NCI-H2029 (cell line): ENCODE measurements around the gene PEPD.

ENCODE experiments used
- DNase-seq: peaks from one replicate; lab custom pipeline; 2025; lab: John Stamatoyannopoulos, UW

The PEPD gene

DNA sequence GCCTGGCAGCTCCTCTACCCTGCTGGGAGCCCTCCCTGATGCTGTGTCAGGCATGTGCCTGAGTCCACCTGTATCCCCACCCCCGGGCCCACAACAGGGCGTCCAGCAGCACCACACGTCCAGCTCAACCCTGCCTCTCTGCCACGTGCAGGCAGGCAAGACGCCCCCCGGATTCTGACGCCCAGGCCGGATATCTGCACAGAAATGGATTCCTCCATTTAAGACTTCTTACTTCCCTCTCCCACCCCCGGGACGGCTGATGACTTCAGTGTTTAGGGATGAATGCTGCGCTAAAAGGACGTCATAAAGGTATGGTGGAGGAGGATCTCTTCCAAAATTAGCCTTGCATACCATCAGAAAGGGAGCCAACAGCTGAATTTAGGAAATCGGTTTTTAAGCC, 10.2 kb downstream of the PEPD start:
- DNase-seq = no peak

DNA sequence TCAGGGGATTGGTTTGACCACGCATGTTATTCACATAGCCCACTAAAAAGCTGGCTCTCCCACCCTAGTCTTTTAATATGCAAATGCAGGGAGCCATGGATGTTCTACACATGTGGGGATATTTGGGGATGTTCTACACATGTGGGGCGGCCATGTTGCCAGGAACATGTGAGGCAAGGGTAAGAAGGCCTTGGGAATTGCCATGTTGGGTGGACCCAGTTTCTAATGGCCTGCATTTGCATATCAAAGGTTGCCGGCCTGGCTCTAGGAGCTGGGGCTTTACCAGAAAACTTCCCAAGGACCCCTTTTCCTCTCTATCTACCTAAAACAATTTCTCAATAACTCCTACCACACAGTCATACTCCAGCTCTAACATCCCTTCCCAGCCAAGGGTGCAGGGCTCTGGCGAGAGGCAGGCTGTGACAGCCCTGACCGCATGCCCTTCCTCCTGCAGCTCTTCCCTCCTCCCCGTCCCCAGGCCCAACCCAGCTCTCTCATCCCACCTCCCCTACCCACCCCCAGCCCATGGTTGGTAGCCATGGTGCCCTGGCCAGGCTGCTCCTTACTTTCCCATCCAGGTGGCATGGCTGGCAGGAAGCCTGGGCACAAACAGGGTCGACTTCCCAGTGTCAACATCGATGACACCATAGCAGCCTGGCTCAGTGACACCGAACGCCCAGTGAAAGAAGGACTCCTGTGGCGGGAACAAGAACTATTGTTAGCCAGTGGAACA, 11.0 kb downstream of the PEPD start:
- DNase-seq = peak; percentile 89

DNA sequence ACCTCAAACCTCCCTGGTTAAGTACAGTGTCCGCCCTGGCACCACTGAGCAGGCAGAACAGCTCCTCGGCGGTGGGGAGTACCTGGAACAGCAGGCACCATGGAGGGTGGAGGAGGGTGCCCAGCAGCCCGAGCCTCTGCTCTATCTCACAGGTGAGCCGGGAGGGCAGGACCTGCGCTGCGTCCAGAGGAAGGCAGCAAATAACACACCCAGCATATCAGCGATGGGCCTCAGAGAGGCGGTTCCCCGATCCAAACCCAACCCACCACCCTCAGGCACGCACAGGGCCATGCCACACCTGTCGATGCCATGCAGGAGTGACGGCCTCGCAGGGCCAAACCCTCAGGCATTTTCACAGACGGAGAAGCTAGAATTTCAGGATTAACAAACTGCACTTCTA, 11.8 kb downstream of the PEPD start:
- DNase-seq = no peak

DNA sequence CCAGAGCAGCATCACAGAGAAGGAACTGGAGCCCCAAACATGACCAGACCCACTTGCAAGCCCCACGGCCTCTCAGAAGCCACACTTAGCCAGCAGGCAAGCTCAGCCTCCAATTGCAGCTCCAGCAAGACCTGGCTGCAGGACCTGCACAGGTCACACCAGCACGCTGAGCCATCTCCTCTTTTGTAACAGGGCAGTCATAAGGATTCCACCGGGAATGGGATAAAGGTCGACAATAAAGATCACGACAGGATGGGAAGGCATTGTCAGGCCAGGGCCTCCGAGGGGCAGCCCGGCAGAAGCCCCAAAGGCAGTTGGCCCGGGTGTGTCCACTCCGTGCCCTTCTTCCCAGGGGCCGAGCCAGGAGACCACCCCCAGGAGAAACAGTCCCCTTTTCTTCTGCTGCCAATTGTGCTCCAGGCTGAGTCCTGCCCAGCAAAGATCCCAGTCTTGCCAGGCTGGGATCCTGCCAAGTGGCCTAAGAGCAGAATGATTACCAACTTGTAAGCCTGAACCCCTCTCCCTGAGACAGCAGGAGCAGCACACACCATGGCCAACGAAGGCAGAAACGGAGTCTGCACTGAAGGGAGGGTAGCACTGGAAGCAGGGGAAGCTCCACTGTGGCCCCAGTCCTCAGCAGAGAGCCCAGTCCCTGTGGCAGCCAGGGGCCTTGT, 12.5 kb downstream of the PEPD start:
- no peak for DNase-seq

DNA sequence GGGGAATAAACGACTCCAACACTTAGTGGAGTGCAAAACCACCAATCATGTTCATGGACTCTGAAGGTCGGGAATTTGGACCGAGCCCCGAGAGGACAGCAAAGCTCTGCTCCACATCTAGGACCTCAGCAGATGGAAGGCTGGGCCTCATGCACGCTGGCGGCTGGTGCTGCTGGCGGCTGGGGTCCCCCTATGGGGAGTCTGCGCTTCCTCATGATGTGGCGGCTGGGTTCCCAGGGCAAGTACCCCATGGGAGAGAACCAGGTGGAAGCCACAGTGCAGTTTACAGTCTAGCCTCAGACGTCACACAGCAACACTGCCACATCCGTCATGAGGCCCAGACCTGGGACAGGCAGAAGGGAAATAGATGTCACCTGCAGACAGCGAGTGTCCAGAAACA, 13.2 kb downstream of the PEPD start:
- no peak for DNase-seq

DNA sequence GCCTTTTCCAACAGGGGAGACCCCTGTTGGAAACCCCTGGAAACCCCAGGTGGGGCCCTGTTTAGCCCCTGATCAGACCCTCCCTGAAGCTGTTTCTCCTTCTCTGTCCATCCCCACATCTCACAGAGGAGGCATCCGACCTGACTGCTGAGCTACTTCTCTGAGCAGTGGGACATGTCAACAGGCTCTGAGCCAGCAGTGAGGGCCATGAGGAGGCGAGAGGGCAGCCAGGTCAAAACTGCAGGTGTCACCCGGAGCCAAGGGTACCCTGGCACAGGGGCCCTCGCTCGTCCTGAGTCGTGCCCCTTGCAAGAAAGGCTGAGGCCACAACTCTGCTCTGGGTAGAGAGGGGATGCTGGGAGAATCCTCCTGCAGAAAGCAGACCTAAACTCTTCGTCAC, 13.6 kb downstream of the PEPD start:
- DNase-seq = no peak

DNA sequence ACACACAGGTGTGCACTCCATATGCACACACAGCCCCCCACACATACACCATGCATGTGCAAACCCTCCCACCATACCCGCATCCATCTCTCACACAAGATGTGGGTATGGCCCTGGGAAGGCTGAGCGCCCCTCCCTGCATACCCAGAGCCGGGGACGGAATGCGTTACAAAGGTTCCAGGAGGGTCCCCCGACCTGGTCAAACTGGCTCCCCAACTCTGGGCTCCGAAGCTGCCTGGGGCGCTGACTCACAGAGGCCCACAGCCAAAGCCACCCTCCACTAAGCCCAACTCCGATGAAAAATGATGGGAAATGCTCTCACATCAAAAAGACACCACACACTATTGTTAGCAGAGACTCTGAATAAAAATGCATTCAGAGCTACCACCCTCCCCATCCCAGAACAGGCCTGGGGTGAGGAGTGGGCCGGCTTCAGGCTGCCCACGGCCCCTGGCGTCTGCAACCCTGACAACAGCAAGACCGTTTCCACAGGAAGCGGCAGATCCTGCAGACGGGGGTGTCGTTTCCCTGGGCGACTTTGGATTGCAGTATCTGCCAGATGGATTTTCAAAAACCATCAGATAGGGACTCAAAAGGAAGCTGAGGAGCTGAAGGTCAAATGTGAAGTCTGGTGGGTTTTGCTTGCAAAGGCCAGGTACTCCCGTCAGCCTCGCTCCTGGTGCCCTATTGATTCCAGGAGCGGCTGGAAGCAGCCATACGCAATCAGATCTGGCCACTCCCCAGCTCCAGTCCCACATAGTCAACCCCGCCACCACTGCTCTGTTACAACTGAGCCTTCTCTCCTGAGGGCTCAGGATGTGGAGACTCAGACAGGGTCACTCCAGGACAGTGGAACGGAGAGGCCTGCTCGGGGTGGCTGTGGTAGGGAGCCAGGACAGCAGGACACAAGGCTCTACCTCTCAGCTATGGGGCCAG, 14.3 kb downstream of the PEPD start:
- DNase-seq = no peak

DNA sequence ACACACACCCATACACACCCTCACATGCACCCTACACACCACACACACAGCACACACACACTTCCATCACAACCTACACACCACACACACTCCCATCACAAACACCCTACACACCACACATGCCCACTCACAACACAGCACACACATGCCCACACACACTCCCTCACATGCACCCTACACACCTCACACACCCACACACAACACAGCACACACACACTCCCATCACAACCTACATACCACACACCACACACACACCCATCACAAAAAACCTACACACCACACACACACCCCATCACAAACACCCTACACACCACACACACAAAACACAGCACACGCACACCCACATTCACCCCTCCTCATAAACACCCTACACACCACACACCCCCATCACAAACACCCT, 15.1 kb downstream of the PEPD start:
- no peak for DNase-seq

DNA sequence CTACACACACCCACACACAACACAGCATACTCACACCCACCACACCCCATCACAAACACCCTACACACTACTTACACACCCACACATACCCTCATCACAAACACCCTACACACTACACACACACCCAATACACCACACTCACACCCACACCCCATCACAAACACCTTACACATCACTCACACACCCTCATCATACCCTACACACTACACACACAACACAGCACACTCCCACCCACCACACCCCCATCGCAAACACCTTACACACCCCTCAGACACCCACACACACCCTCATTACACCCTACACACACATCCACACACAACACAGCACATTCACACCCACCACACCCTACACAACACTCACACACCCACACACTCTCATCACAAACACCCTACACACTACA, 15.8 kb downstream of the PEPD start:
- DNase-seq = no peak

DNA sequence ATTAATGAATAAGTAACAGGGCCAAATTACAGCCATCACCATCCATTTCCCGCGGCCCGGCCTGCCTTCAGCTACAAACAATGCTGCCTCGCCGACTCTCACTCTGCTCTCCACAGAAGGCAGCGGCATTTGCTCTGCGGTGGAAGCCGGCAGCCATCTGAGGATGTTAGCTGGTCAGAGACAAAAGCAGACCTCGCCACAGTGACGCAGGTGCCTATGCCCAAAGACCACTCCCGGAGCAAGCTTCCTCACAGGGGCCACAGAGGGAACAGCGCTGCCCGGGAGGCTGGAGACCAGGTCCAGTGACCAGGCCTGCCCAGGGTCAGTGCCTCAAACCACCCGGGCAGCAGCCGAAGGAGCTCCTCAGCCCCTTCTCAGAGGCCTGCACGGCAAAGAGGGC, 16.4 kb downstream of the PEPD start:
- DNase-seq = no peak

DNA sequence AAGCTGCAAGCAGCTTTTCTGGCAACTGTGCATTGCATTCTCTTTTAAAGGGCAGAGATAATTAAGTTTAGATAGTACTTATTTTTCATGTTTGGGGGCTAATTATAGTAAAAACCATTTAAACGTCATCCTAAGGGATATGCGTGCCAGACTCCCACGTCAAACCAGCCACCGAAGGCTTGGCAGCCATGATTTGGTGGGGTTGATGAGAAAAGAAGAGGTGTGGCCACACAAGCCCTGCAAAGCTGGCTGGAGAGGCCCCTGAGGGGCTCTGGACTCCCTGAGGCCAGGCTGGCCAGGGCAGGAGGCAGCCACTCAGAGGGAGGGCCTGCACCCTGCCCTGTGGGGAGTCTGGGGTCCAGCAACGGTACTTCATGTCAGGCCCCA, 17.5 kb downstream of the PEPD start:
- no peak for DNase-seq

DNA sequence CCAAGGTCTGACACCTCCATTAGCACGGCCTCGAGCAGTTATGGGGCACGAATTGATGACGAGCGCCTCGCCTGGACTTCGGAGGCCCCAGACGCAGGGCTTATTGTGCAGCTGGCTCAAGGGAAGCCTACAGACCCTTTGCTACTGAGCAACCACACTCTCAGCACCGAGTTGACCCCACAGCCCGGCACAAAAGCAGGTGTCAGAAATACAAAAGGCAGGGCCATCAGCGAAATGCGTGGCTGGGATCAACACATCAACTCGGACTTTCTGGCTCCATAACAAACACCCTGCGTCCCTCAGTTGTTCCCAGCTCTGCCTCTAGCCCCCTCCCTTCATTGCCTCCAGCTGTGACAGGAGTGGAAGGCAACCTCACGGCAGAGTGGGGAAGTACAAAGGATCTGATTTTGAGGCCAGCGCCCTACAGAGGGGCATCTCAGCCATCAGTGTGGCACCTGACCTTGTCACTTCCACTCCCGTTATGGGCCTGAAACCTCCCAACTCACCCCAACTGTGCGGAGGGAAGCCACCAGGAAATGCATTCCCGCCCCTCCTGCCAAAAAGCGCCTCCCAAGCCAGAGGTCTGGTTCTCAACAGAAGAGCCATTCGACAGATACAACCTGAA, 18.0 kb downstream of the PEPD start:
- no peak for DNase-seq

DNA sequence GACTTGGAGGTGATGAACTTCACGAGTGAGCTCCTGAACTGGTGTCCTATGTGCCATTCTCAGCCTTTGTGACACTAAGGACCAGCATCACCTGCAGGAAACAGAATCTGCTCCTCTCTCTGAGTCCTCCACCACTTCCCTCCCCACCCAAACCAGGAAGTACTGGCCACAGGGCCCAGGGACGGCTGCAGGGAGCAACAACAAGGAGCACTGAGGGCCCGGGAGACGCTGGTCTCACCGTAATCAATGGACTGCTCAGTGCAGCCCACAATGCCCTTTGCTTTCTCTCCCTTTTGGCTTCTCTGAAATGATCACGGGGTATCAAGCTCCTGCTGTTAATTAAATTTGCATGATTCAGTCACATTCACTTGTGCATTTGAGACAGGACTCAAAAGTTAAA, 18.6 kb downstream of the PEPD start:
- DNase-seq = no peak

DNA sequence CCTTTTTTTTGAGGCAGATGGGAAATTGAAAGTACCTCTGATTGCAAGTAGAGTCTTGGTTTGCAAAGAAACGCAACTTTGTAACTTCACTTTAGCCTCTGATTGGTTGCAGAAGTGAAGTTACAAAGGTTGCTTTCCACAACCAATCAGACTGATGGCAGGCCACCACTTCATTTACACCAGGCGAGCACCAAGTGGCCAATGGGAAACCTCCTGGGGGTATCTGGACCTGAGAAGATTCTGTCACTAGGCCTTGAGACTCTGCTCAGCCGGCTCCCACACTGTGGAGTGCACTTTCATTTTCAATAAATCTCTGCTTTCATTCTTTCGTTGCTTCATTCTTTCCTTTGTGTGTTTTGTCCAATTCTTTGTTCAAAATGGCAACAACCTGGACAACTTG, 19.1 kb downstream of the PEPD start:
- no peak for DNase-seq

DNA sequence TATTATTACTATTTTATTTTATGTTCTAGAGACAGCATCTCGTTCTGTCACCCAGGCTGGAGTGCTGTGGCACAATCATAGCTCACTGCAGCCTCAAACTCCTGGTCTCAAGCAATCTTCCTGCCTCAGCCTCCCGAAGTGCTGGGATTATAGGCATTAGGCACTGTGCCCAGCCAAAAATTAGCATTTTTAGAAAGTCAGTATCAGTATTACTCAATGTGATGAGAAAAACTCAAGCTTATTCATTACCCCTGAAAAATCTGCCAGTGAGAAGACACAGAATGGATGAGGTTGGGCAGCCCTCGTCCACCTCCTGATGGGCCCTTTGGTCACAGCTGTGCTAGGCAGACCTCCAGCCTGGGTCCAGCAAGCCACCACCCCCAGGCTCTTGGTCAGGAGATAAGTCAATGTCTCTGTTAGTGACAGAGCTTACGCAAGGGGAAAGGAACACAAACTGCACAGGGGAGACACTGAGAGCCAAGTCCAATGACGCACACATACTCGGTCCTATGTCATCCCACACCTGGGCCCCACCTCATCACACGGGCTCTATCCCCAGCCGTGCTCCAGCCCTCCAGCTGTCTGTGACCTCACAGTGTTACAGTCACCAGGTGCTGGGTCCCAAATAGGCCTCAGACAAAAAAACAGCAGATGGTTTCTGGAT, 19.8 kb downstream of the PEPD start:
- DNase-seq = no peak

DNA sequence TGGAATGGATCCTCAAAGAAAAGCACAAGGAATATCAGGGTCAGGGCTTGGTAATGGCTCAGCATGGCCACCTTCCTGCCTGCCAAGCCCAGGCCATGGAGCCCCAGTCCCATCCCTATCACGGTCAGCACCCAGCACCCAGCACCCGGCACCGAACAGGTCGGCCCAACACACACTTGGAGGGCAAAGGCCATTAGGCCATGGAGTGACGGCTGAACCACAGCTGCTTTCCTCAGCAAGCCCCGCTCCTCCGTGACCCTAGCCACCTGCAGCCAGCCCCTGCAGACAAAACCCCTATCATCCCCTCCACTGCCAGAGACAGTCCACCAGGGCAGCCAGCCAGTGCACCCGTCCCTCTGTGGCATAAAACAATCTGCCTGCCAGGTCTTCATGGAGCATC, 20.6 kb downstream of the PEPD start:
- no peak for DNase-seq

DNA sequence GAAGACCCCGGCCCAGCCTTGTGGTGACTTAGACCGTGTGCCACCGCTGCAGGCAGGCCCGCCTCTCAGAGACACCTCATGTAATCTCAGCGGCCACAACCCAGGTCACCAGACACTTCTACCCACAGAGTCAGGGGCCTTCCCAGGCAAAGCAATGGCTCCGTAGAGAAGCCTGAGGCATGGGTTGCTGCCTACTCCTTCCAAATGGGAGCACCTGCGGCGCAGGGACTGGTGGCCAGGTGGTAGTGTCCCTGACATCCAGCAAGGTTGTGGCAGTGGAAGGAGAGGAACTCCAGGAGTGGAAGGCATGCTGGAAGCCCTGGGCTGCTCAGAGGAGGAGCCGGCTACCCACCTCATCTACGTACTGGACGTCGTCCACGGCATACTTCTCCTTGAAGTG, 21.0 kb downstream of the PEPD start:
- DNase-seq = no peak

DNA sequence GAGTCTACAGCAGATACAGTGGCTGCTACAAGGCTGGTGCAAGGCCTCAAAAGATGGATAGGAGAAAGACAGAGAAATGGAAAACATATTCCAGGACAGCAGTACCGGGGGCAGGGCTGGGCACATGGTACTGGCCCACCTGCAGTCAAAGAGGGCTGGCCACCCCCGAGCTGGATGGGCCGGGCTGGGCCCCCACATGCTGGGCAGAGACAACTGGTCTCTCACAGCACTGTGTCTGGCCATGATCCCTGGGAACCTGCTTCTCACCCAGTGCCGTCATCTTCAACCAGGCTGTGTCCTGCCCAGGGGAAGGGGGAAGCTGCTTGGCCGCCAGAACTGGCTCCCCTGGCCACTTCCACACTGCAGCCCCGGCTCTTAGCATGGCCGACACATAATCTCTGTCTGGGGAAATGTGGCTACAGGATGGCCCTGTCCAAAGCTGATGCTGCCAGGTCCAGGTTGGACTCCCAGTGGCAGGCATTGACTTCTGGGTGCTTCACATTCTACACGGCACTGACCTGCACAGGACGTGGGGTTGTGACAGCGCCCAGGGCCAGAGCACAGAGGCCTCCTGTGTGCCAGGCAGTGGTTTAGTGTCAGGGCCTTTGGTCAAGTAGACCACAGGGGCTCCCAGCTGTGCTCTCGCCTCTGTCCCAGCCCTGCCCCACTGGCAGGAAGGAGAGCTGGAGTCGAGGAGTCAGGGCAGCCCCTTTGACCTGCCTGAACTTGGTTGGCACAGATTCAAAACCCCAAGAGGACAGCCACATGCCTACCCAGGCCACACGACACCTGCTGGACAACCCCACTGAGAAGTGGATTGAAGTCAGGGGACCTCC, 21.7 kb downstream of the PEPD start:
- no peak for DNase-seq

DNA sequence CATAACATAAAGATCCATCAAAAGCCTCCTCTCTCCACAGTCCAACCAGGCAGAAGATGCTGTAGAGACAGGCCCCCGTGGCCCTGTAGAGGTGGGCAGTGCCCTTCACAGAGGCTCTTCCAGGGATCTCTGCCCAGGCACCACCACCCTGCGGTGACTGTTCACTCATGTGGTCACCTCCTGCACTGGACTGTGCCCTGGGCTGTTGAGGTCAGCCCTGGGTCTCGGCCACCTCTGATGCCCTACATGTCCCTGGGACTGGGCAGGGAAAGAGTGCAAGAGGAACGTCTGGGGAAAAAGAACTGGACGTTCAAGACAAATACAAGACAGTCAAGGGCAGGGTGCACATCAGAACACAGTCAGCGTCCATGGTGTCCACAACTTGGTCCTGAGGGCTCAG, 22.3 kb downstream of the PEPD start:
- DNase-seq = no peak

DNA sequence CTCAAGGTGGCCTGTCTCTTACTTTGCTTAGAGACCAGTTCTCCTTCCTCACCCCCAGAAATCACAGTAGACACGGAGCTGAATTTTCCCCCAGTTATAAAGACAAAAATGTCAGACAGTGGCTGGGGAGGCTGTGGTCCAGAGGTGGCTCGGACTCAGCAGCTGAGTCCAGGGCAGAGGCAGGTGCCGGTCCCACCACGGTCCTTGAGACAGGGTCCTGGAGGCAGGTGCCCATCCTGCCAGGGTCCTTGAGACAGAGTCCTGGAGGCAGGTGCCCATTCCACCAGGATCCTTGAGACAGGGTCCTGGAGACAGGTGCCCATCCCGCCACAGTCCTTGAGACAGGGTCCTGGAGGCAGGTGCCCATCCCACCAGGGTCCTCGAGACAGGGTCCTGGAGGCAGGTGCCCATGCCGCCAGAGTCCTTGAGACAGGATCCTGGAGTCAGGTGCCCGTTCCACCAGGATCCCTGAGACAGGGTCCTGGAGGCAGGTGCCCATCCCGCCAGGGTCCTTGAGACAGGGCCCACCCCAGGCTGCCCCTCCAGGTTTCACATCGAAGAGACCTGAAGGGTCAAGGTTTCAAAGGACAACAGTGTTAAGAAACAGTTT, 23.1 kb downstream of the PEPD start:
- DNase-seq = no peak

DNA sequence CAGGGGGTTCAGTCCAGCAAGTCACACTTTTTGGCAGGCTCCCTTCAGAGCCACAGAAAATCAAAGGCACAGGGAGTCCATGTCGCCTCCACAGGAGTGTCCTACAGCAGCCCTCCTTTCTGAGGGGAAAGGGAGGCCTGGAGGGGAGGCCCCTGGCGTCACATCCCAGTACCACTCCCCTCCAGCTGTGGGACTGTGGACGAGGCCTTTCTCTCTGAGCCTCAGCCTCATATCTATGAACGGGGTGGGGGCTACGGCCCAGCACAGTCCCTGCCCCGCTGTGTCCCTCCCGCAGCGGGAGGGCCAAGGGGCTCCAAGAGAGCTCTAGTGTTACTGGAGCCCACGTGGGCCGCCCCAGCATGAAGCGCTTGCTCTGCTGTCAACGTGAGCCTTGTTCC, 23.8 kb downstream of the PEPD start:
- DNase-seq = no peak
